Cardiac ventricle fibroblast (primary cell): ENCODE results near the gene PRSS27. TPM values are rescaled to one million over a fixed set of nuclear protein-coding genes. Genes with fewer than 3 reads are reported as not detected.

Source experiments
- total RNA-seq: library from RNA; depleted of rRNA; stranded (reverse); fragments of >200 nt; gene quantifications from 2 replicates; pipeline ENCODE4 v1.2.3, GENCODE V29; 2015

PRSS27 gene
- total RNA-seq, result 0.05 and 0.12 TPM in 2 replicates

GRCh38 chr16:2720064-2720457 lies at the start of gene PRSS27:
PRSS27 (minus strand) TSS chr16:2720224; CDS start chr16:2720160, 64 bp downstream.

GRCh38 chr16:2752035-2752849 lies 32.2 kb upstream of the PRSS27 start, which contains the start of gene SRRM2:
SRRM2 (plus strand) TSS chr16:2752638; CDS start chr16:2756365, 3,727 bp downstream.

GRCh38 chr16:2682209-2683021 lies 37.6 kb downstream of the PRSS27 start, which contains the start of gene KCTD5:
KCTD5 (plus strand) TSS chr16:2682523; CDS start chr16:2682549, 26 bp downstream.

Other genes starting within 250 kb of the PRSS27 start
- gene NTN3, start 248.9 kb downstream of the PRSS27 start, total RNA-seq, result 1.1 TPM in 1 of 2 replicates, not detected in the other
- gene TBC1D24, start 245.1 kb downstream of the PRSS27 start, total RNA-seq, result 6.5 and 7.4 TPM in 2 replicates
- gene ATP6V0C, start 206.3 kb downstream of the PRSS27 start, total RNA-seq, result 31.5 and 50.9 TPM in 2 replicates
- gene AMDHD2, start 199.9 kb downstream of the PRSS27 start, total RNA-seq, result 21.1 and 34.5 TPM in 2 replicates
- gene CEMP1, start 188.8 kb downstream of the PRSS27 start, total RNA-seq, result not detected in 2 replicates
- 18.4 and 20.2 TPM in 2 replicates for gene PDPK1, start 182.2 kb downstream of the PRSS27 start, total RNA-seq
- gene KCTD5, start 37.7 kb downstream of the PRSS27 start, total RNA-seq, result 16.0 and 17.8 TPM in 2 replicates
- 93.7 and 119 TPM in 2 replicates for gene SRRM2, start 32.4 kb upstream of the PRSS27 start, total RNA-seq
- gene ELOB, start 57.1 kb upstream of the PRSS27 start, total RNA-seq, result 671 and 1,192 TPM in 2 replicates
- not detected in 2 replicates for gene PRSS33, start 67.3 kb upstream of the PRSS27 start, total RNA-seq
- not detected in 2 replicates for gene PRSS41, start 78.2 kb upstream of the PRSS27 start, total RNA-seq
- 1.00 TPM in 1 of 2 replicates, not detected in the other for gene PRSS21, start 97.0 kb upstream of the PRSS27 start, total RNA-seq
- gene ZG16B, start 110.1 kb upstream of the PRSS27 start, total RNA-seq, result 0.25 and 0.78 TPM in 2 replicates
- not detected in 2 replicates for gene PRSS22, start 137.9 kb upstream of the PRSS27 start, total RNA-seq
- gene FLYWCH2, start 163.0 kb upstream of the PRSS27 start, total RNA-seq, result 83.2 and 90.0 TPM in 2 replicates
- gene FLYWCH1, start 191.7 kb upstream of the PRSS27 start, total RNA-seq, result 32.0 and 41.6 TPM in 2 replicates
- gene KREMEN2, start 244.1 kb upstream of the PRSS27 start, total RNA-seq, result not detected in 2 replicates
- gene PAQR4, start 249.1 kb upstream of the PRSS27 start, total RNA-seq, result 1.4 and 2.0 TPM in 2 replicates